Dermis blood vessel endothelial cell (primary cell): ENCODE data around the gene SHISA5. TPM values are rescaled to one million over a fixed set of nuclear protein-coding genes. Genes with fewer than 3 reads are reported as not detected.

ENCODE experiments used
- DNase-seq: peaks from one replicate; pipeline ENCODE4 v3.0.0; 2010
- total RNA-seq: library from RNA; depleted of rRNA; stranded (reverse); fragments of >200 nt; gene quantifications from 2 replicates; pipeline ENCODE4 v1.2.3, GENCODE V29; 2014

SHISA5 gene
- total RNA-seq, 1 donor from 2014 or later = 95.5 TPM

DNA sequence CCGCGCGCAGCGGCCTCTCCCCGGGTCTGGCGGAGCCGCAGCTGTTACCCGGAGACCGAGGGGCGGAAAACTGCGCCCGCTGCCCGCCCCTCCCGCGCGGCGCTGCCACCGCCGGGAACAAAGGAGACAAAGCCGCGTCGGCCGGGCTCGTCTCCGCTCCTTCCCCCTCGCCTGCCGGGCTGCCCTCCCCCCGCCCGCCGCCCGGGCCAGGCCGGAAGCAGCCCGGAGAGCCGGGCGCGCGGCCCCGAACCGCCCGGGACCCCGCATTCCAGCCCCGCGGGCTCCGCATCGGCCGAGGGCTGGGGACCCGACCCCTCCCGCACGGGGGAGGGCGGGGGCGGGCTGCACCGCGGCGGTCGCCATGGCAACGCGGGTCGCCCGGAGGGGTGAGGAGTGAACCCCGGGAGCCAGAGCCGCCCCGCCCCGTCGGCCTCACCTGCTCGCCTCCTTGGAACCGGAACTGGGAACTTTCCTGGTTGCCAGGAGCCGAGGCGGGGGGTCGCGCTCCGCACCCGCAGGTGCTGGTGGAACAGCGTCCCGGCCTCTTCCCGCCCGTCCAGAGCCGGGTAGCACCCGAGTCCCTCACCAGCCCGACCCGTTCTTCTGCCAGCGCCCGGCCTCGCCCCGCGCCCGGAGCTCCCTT, 74.5 kb downstream of the SHISA5 start:
- DNase-seq = peak; percentile 41

GRCh38 chr3:48428572-48429316, 75.2 kb downstream of the SHISA5 start:
- peak; percentile 50 for DNase-seq

DNA sequence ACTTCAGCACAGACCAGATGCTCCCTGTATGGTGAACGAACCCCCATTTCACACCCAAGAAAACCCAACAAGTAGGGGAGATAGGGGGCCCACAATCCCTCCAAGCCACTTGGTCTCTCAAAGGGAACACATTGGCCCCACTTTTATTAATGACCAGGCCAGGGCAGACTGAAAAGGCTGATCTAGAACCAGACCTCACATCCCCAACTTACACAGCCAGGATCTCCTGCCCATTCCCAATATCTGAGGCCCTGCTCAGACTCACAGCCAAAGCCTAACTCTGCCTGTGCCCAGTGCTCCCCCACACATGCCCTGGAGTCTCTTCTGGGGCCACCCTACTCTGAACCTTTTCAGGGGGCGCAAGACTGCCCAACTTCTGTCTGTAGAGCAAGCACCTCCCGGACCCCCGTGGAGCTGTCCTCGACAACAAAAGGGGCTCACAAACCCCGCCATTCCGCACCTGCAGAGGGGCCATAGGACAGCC, 75.8 kb downstream of the SHISA5 start:
- no peak for DNase-seq

- DNase-seq = no peak
Measured at GRCh38 chr3:48427630-48427962, 76.4 kb downstream of the SHISA5 start.

GRCh38 chr3:48426944-48427629, 76.9 kb downstream of the SHISA5 start:
- DNase-seq = no peak

- no peak for DNase-seq
Measured at GRCh38 chr3:48426401-48426909, 77.5 kb downstream of the SHISA5 start.

- DNase-seq = no peak
Measured at GRCh38 chr3:48425281-48425812, 78.6 kb downstream of the SHISA5 start.

- DNase-seq = no peak
Measured at GRCh38 chr3:48423883-48424695, 79.9 kb downstream of the SHISA5 start.

GRCh38 chr3:48423241-48423882, 80.6 kb downstream of the SHISA5 start:
- DNase-seq = no peak

DNA sequence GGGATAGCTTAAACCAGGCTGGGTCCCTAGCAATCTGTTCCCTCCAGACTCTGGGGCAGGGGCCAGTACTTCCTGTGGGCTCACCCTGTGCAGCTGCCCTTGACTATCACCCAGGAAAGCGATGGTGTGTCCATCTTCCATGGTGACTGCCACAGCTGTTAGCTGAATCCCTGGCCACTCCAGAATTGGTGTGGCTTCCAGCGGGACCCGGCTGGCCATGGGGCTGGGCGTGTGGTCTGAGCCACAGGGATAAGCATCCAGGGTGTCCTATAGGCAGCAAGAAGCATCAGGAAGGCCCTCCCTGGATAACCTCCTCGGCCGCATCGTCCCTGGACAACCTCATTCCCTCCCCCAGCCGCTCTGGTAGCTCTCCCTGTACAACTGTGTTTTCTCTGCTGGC, 81.3 kb downstream of the SHISA5 start:
- no peak for DNase-seq

DNA sequence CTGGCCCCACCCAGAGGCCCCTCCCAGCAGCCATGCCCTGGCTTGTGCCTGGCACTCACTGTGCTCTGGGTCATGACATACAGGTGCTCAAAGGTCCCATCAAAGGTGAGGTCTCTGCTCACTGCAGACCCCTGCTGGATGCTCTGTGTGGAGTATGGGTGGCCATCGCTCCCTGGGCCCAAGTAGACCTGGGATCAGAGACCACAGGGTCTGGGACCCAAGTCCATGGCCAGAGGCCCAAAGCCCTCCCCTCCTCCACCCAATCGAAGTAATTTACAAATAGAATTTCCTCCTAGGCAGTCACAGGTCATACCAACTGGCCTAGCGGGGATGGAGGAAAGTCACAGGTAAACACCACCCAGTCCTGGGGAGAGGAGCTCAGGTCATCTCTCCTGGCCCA, 81.7 kb downstream of the SHISA5 start:
- DNase-seq = no peak

DNA sequence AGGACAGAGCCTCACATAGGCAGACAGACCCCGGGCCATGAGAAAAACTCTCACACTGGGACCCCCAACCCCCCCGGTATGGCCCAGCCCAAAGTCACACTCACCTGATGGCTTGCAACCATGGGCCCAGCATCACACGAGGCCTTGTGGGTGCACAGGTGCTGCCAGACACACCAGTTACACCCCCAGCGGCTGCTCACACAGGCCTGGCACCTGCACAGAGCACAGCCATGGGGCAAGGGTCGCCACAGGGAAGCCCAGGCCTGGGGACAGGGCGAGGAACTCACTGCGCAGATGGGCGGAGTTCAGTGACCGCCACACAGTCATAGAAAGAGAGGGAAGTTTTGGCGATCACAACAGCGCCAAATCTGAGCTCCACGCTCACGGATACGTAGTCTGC, 83.4 kb downstream of the SHISA5 start:
- DNase-seq = no peak

- DNase-seq = no peak
Measured at GRCh38 chr3:48419597-48419996, 84.4 kb downstream of the SHISA5 start.

DNA sequence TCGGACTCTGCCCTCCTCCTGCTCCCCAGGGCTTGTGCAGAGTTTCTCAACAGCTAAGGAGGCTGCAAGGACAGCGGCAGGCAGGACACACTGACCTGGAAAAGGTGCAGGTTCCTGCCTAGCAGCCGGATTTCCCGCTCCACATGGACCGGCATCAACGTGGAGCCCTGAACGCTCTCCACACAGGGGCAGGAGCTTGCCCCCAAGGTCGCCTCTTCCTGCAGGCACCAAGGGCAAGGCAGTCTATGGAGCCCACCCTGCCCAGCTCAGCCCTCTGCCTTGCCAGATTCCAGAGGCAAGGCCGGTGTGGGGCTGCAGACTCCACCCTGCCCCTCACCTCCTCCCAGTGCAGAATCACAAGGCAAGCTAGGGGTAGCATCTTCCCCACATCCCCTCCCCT, 84.8 kb downstream of the SHISA5 start:
- DNase-seq = no peak

GRCh38 chr3:48418651-48419050, 85.3 kb downstream of the SHISA5 start:
- DNase-seq = no peak

DNA sequence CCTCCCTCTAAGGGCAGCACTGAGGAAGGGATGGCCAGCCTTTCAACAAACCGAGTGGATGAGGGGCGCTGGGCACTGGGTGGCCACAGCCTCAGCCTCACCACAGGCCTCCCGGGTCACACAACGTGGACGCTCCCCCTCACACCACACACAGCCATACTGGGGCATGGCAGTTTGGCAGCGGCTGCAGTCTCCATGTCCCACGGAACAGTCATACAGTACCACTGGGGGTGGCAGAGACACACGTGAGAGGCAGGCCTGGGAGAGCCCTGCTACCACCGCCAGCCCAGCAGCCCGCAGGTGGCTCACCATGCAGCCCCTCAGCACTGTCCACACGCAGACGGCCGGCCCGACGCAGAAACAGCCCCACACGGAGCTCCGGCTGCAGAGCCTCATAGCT, 85.8 kb downstream of the SHISA5 start:
- DNase-seq = no peak

Other genes starting within 250 kb of the SHISA5 start
- gene NME6, start 202.8 kb downstream of the SHISA5 start, total RNA-seq = 33.9 and 36.2 TPM in 2 replicates
- not detected in 2 replicates for gene SPINK8, start 170.5 kb downstream of the SHISA5 start, total RNA-seq
- gene FBXW12, start 132.0 kb downstream of the SHISA5 start, total RNA-seq = not detected in 2 replicates
- gene PLXNB1, start 74.1 kb downstream of the SHISA5 start, total RNA-seq = 16.8 and 23.7 TPM in 2 replicates
- gene CCDC51, start 64.1 kb downstream of the SHISA5 start, total RNA-seq = 16.4 and 18.0 TPM in 2 replicates
- 223 and 272 TPM in 2 replicates for gene TMA7, start 63.9 kb downstream of the SHISA5 start, total RNA-seq
- gene ATRIP, start 57.4 kb downstream of the SHISA5 start, total RNA-seq = 8.2 TPM in 2 replicates
- gene PFKFB4, start 52.6 kb upstream of the SHISA5 start, total RNA-seq = 2.0 and 2.2 TPM in 2 replicates
- gene UCN2, start 59.6 kb upstream of the SHISA5 start, total RNA-seq = not detected in 2 replicates
- 0.42 and 1.5 TPM in 2 replicates for gene COL7A1, start 91.2 kb upstream of the SHISA5 start, total RNA-seq
- 288 and 371 TPM in 2 replicates for gene UQCRC1, start 105.5 kb upstream of the SHISA5 start, total RNA-seq
- not detected in 2 replicates for gene TMEM89, start 117.6 kb upstream of the SHISA5 start, total RNA-seq
- gene SLC26A6, start 131.3 kb upstream of the SHISA5 start, total RNA-seq = 23.9 and 27.7 TPM in 2 replicates
- 0.17 and 0.47 TPM in 2 replicates for gene CELSR3, start 158.7 kb upstream of the SHISA5 start, total RNA-seq
- 6.3 and 8.9 TPM in 2 replicates for gene NCKIPSD, start 181.7 kb upstream of the SHISA5 start, total RNA-seq
- 49.7 and 58.2 TPM in 2 replicates for gene IP6K2, start 213.0 kb upstream of the SHISA5 start, total RNA-seq